Caco-2 (cell line): ENCODE results near the gene STRN3. TPM values are rescaled to one million over a fixed set of nuclear protein-coding genes. Genes with fewer than 3 reads are reported as not detected.

ENCODE experiments used
- BruUV-seq: library from RNA; stranded (reverse); fragments of 400-500 nt; replicated peaks from 2 replicates; lab custom pipeline; 2021; lab: Mats Ljungman, UMichigan
- CTCF ChIA-PET: fragments of 300-600 bp; sonication (Branson Sonifier 250); formaldehyde crosslinking; loops from one replicate; lab custom pipeline; 2022; ENCODE audit warnings: antibody characterized with exemption; lab: Charles Lee
- POLR2A ChIA-PET: fragments of 300-600 bp; sonication (Branson Sonifier 250); formaldehyde crosslinking; loops from one replicate; lab custom pipeline; 2022; ENCODE audit warnings: antibody characterized with exemption; lab: Charles Lee
- DNase-seq, 2 experiments: peaks; one replicate each; pipeline versions ENCODE4 v3.0.0 to v3.0.0-alpha.2; 2020 to 2022
- H3K27me3 ChIP-seq: replicated peaks from 2 replicates; pipeline ENCODE4 v1.6.0; 2011; ENCODE audit warnings: low read length; ENCODE audit not compliant: control insufficient read depth, insufficient read depth
- H3K36me3 ChIP-seq: 2 replicates; pipeline ENCODE4 v1.5.1; 2011; ENCODE audit warnings: low read length; ENCODE audit not compliant: control insufficient read depth, insufficient read depth
- H3K4me1 ChIP-seq: fragments of 250-450 bp; sonication (Bioruptor Pico); 2 replicates; pipeline ENCODE4 v1.5.1; 2020; ENCODE audit warnings: mild to moderate bottlenecking
- H3K4me3 ChIP-seq: 2 replicates; pipeline ENCODE4 v1.5.1; 2011; ENCODE audit warnings: low read depth, mild to moderate bottlenecking, control low read depth, low read length
- H3K9me3 ChIP-seq: fragments of 250-450 bp; sonication (Bioruptor Pico); 2 replicates; pipeline ENCODE4 v1.5.1; 2020; ENCODE audit warnings: mild to moderate bottlenecking, moderate library complexity
- H3K27ac Mint-ChIP-seq: one replicate; pipeline ENCODE4 v1.8.0; 2022; ENCODE audit warnings: mixed read lengths; ENCODE audit not compliant: unreplicated experiment
- H3K27me3 Mint-ChIP-seq: one replicate; pipeline ENCODE4 v1.8.0; 2022; ENCODE audit warnings: mixed read lengths; ENCODE audit not compliant: insufficient read depth, unreplicated experiment
- H3K36me3 Mint-ChIP-seq: one replicate; pipeline ENCODE4 v1.8.0; 2022; ENCODE audit warnings: mild to moderate bottlenecking, mixed read lengths; ENCODE audit not compliant: insufficient read depth, unreplicated experiment
- H3K4me1 Mint-ChIP-seq: one replicate; pipeline ENCODE4 v1.8.0; 2022; ENCODE audit warnings: low read depth, mixed read lengths; ENCODE audit not compliant: unreplicated experiment
- H3K4me3 Mint-ChIP-seq: one replicate; pipeline ENCODE4 v1.8.0; 2022; ENCODE audit warnings: mild to moderate bottlenecking, moderate library complexity, mixed read lengths; ENCODE audit not compliant: unreplicated experiment
- H3K9me3 Mint-ChIP-seq: one replicate; pipeline ENCODE4 v1.8.0; 2022; ENCODE audit warnings: mixed read lengths; ENCODE audit not compliant: unreplicated experiment
- intact Hi-C: fragments of 100-400 bp; cut with micrococcal nuclease; formaldehyde crosslinking; loops from one replicate; pipeline ENCODE4 v1.10.0; 2022; ENCODE audit not compliant: unreplicated experiment
- total RNA-seq: library from RNA; stranded (reverse); gene quantifications from 2 replicates; pipeline ENCODE4 v1.2.3, GENCODE V29; 2022
- TF ChIP-seq, protein P1 (sequence below), 2 experiments: fragments of 200-600 bp in 1 of 2; IDR thresholded peaks; 1 replicate in 1 of 2; 2 replicates in 1 of 2; pipeline versions ENCODE4 v1.5.1 to v1.8.0; 2011 to 2022; ENCODE audit warnings: antibody characterized with exemption in 1 of 2, control low read depth in 1 of 2, inconsistent platforms in 1 of 2, low read depth in 1 of 2, low read length in 1 of 2, mild to moderate bottlenecking in 1 of 2, moderate library complexity in 1 of 2; ENCODE audit not compliant: insufficient read depth in 1 of 2, severe bottlenecking in 1 of 2, unreplicated experiment in 1 of 2

STRN3 gene
- total RNA-seq, 1 experiment from 2014 or later = 38.0 TPM

DNA sequence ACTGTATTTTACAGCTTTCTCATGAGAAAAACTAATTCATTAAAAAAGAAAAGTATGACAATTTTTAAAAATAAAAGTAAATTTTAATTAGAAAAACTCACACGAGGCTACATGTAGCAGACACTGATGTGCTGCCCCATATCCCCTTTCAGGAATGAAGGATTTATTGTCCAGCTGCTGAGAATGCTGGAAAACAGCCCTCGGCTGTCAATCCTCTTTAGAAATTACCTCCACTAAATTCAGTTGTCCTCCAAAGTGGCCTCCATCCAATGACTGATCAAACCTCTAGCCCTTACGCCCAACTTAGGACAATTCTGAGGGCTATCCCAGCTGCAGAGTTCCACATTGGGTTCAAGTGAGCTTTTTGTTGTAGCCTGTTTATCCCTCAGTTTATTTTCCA, 30.5 kb downstream of the STRN3 start:
- no peaks in the 10 kb centered on the region for H3K27me3 Mint-ChIP-seq
- peaks cover 10% of the 10 kb centered on the region for H3K9me3 Mint-ChIP-seq
- Histone ChIP-seq H3K4me1 (peaks cover 7% of the 10 kb centered on the region; the same call in 1 of the 2 replicates), H3K36me3 (peaks cover 2% of the 10 kb centered on the region), H3K27me3 (no peaks in the 10 kb centered on the region), H3K4me3 (no peak overlapping the region), H3K9me3 (no peaks in the 10 kb centered on the region)
- POLR2A ChIA-PET = no interaction called here
- no peaks in the 10 kb centered on the region for H3K36me3 Mint-ChIP-seq
- H3K27ac Mint-ChIP-seq = no peak overlapping the region
- no peak overlapping the region for H3K4me3 Mint-ChIP-seq
- DNase-seq = no peak
- intact Hi-C loops = no loop called here
- no TSS peak for BruUV-seq
- CTCF ChIA-PET = no interaction called here
- TF ChIP-seq, protein P1, sequence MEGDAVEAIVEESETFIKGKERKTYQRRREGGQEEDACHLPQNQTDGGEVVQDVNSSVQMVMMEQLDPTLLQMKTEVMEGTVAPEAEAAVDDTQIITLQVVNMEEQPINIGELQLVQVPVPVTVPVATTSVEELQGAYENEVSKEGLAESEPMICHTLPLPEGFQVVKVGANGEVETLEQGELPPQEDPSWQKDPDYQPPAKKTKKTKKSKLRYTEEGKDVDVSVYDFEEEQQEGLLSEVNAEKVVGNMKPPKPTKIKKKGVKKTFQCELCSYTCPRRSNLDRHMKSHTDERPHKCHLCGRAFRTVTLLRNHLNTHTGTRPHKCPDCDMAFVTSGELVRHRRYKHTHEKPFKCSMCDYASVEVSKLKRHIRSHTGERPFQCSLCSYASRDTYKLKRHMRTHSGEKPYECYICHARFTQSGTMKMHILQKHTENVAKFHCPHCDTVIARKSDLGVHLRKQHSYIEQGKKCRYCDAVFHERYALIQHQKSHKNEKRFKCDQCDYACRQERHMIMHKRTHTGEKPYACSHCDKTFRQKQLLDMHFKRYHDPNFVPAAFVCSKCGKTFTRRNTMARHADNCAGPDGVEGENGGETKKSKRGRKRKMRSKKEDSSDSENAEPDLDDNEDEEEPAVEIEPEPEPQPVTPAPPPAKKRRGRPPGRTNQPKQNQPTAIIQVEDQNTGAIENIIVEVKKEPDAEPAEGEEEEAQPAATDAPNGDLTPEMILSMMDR (IDR thresholded peaks at IDR 0.05; ENCODE audit: insufficient read depth in 1 of 2, low read depth in 1 of 2, low read length in 1 of 2, severe bottlenecking in 1 of 2, unreplicated experiment in 1 of 2) = no peak
- H3K4me1 Mint-ChIP-seq = no peaks in the 10 kb centered on the region

DNA sequence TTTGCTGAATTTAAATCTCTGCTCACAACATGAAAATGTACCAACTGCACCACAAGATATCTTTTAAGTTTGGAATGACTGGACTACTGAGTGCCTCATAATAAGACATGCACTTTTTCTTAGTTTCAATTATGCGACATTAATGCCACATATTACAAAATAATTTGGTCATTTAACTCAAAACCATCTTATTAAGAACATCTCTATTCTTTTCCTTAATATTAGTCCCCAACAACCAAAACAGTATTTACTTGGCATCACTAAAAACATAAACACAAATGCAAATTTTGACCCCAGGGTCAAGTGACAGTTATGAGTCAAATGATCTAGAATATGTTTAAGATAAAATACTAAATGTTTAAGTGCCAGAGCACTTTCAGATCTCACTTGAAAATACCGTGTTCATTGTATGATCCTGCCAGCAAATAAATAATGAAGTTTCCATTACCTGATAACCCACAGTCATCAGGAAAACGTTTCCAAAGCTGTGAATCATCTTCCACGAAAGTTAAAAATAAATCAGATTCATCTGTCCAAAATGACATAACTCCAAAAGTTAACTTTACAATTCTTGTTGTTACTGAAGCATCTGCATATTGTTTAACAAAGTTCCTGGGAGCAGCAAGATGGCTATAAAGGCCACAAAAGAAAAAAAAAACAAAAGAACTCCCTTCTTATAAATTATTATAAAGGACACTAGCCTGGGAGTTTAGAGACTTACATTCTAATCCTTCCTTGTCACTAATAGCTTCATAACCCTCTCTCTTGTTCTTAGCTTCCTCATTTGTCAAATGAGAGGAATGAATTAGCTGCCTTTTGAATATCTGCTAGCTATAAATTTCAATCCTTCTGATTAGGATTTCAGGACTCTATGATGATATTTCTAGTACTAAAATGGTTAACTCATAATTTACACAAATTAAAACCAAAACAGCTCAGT, 31.2 kb downstream of the STRN3 start:
- H3K4me3 ChIP-seq = no peak overlapping the region
- no peaks in the 10 kb centered on the region for H3K27me3 ChIP-seq
- no TSS peak for BruUV-seq
- POLR2A ChIA-PET = no interaction called here
- CTCF ChIA-PET = no interaction called here
- peaks cover 11% of the 10 kb centered on the region; the same call in 1 of the 2 replicates for H3K4me1 ChIP-seq
- peaks cover 2% of the 10 kb centered on the region; the same call in 1 of the 2 replicates for H3K36me3 ChIP-seq
- Mint-ChIP-seq H3K36me3 (no peaks in the 10 kb centered on the region), H3K27ac (peak overlapping the region; percentile 39), H3K4me3 (no peak overlapping the region), H3K27me3 (no peaks in the 10 kb centered on the region), H3K9me3 (peaks cover 10% of the 10 kb centered on the region), H3K4me1 (no peaks in the 10 kb centered on the region)
- H3K9me3 ChIP-seq = no peaks in the 10 kb centered on the region
- TF ChIP-seq, protein P1 (IDR thresholded peaks at IDR 0.05; ENCODE audit: insufficient read depth in 1 of 2, low read depth in 1 of 2, low read length in 1 of 2, severe bottlenecking in 1 of 2, unreplicated experiment in 1 of 2) = no peak
- intact Hi-C loops = no loop called here
- DNase-seq = no peak

DNA sequence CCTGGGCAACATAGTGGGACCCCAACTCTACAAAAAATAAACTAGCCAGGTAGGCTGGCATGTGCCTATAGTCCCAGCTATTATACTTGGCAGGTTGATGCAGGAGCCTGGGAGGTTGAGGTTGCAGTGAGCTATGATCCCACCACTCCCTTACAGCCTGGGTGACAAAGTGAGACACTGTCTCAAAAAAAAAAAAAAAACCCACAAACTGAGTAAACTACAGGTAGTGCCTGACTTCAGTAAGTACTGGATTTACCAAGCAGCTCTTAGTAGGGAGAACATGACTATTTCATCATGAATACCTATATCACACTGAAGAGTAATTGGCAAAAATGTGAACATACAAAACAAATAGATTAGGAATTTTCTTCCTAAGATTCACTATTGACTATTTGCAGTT, 33.1 kb downstream of the STRN3 start:
- H3K4me3 ChIP-seq = no peak overlapping the region
- Mint-ChIP-seq H3K27me3 (no peaks in the 10 kb centered on the region), H3K4me3 (no peak overlapping the region), H3K4me1 (peaks cover 7% of the 10 kb centered on the region), H3K36me3 (peaks cover 4% of the 10 kb centered on the region), H3K27ac (no peak overlapping the region), H3K9me3 (no peaks in the 10 kb centered on the region)
- no peaks in the 10 kb centered on the region for H3K9me3 ChIP-seq
- intact Hi-C loops = no loop called here
- no peak for DNase-seq
- peaks cover 2% of the 10 kb centered on the region; the same call in 1 of the 2 replicates for H3K36me3 ChIP-seq
- CTCF ChIA-PET = no interaction called here
- peaks cover 11% of the 10 kb centered on the region; the same call in 1 of the 2 replicates for H3K4me1 ChIP-seq
- H3K27me3 ChIP-seq = no peaks in the 10 kb centered on the region
- POLR2A ChIA-PET = interaction anchor here (0.6 kb wide), 1 partner anchor 10 kb away, joined by 3 read pairs; no protein-coding TSS in a partner anchor
- no TSS peak for BruUV-seq
- TF ChIP-seq, protein P1 (IDR thresholded peaks at IDR 0.05; ENCODE audit: insufficient read depth in 1 of 2, low read depth in 1 of 2, low read length in 1 of 2, severe bottlenecking in 1 of 2, unreplicated experiment in 1 of 2) = no peak
